NCI-H446 treated with DMSO at 0.1 percent for 48 hours (cell line): ENCODE measurements around the gene APOBEC4.
"Not testable (repeated sequence)": the region's sequence is repeated elsewhere in the genome, so short reads cannot be mapped to it uniquely, and the experiment has no call there.

Source experiments
- DNase-seq: peaks from one replicate; lab custom pipeline; 2025; lab: John Stamatoyannopoulos, UW

The APOBEC4 gene

DNA sequence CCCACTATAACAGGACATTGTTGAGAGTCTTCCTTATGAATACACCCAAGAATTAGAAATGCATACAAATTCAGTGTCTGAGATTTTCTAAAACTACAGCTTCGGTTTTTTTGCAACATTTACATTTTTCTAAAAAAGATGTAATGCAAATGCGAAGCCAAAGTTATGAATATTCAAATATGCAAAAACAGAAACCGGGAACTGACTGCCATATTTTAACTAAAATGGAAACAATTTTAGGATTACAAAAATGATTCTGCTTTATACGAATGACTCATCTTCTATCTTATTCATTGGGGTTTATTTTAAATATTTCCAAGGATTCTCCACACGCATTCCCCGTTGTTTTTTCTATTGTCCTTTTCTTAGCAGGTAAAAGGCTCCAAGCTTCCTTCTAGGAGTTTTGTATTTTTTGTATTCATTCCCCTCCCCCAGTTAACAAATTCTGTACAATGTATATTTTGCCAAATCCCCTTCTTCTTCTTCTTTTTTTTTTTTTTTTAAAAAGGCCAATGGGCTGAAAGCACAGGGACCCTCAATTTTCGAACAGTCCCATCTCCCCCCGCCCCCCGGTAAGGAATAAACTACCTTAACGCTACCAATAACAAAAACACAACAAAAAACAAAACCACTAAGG is 18.6 kb downstream of the APOBEC4 start:
- DNase-seq = no peak

DNA sequence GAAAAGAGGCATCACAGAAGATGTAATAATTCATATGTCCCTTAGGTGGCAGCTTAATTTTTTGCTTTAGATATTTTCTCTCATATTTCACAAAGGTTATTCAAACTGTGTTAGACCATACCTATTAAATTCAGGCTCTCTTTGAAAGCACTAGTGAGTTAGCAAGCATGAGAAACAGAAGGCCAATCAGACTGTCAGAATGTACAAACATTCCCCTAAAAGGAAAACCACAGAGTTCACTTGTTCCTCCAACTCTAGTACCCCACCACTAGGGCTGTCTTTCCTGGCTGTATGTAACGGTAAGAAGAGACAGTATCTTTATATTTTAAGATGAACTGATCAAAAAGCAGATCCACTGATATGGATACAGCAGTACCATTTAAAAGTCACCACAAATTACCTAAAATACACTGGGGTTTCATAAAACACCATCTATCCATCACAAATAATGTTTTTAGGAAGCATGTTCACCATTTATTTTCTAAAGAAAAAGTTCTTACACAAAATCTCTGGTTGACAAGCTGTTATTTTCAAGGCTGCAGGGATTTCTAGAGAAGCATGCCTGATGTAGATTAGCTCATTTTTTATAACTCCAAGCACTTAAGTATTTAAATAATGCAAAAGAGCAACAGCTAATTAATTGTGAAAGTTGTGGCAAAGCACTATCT is 19.3 kb downstream of the APOBEC4 start:
- DNase-seq = peak; percentile 79

DNA sequence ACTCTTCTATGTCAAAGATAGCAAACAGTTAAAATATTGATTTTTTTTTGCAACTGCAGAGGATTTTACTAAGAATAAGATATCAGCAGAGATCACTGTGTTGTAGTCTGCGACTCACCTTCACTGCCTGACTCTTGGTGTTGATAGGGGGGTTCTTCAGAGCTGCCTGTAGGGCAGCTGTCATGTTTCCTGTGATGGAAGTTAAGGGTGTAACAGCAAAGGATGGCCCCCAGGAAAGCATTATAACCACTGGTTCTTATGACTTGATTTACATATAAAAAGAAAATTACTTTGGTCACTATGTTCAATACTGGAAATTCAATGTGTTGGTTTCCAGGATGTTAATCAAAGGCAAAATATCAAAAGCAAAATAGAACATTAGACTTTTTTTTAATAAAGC is 20.2 kb downstream of the APOBEC4 start:
- DNase-seq = no peak

DNA sequence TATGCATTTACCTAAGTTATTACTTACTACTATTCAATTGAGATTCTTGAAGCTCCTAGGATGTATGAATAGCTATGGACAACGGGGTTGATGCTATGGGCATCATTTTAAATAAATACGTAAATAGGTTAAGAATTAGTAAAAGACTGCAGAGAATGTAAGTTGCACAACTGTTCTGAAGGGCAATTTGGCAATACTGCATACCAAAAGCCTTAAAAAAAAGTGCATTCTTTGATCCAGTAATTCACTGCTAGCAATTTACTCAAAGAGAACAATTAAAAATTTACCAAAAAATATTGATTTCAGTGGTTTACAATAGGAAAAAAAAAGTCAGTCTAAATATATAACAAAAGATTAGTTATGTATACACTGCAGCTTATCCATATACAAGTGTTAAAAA is 21.0 kb downstream of the APOBEC4 start:
- no peak for DNase-seq

DNA sequence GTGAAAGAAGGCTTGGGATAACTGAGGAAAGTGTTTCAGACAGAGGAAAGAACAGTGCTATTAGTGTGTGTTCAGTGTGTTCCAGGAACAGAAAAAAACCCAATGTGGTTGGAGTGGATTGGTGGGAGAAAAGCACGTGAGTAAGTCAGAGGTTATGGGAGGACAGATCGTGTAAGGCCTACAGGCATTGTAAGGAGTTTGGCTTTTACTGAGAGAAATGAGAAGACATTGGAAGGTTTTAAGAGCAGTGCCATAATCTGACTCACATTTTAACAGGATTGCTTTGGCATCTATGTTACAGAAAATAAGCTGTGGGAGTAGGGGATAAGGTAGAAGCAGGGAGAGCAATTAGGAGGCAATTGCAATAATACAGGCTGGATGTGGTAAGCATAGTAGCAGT is 22.4 kb downstream of the APOBEC4 start:
- DNase-seq = no peak

DNA sequence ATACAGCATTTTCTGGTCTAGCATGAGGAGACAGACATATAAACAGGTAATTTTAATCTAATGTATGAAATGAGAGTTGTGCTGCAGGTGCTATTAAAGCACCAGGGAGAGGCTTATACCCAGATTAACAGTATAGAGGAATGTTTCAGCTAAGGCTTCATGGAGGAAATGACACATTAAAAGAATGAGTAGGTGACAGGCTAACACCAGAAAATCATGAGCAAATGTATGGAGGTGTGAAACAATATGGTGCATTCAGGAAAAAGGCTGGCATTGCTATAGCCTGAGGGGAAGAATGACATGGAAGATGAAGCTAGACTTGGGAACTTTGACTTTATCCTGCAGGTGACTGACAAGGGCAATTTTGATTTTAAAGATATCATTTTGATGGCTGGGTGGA is 24.6 kb downstream of the APOBEC4 start:
- DNase-seq = no peak

DNA sequence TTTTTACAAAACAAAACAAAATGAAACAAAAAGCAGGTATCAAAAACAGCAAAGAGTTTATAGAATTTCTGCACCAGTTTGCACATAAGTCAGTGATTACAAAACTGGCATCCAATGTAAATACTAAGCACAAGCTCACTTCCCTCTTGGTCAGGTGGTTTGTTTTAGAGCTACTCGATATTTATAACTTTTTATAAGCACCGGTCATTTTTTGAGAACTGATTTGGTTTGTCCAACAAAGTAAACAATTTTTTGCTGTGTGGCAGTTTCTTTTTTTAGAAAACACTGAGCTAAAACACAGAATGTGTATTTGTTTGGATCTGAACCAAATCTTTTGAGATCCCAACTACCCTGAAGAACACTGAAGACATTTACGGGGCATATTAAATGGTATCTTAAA is 26.9 kb downstream of the APOBEC4 start:
- not testable (repeated sequence) for DNase-seq

DNA sequence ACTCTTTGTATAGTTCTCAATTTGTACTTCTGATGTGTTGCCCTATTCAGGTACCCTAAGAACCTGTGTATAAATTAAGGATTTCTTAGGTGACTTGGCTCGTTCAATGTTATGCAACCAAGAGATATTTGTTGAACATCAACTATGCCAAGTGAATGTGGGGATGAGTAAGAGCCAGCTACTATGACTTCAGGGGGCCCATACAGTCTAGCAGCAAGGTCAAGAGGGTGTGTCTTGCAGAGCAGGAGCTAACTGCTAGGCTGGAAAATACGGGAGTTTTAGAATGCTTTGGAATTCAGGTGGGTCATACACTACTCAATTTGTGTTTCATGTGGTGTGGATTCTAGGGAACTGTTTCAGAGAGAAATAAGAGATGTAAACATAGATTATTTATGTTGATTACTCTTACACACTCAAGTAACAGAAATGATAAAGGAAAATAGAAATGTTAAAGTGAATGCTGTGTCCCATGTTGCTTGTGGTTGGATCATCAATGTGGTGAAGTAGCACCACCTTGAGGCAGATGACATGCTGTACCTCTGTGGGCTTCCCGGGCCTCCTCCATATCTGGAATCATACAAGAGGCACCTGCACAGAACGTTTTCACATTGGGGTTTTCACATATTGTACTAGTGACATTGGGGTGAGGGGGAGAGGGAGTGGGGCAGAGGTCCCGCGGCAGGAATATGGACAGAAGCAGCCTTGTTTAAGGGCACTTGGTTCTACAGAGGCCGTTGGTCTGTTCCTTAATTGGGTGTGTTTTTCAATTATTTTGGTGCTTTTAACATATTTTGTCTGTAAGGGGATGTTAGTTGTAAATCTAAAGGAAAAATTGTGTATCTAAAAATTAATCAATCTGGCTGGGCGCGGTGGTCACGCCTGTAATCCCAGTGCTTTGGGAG is 30.0 kb downstream of the APOBEC4 start:
- peak; percentile 52 for DNase-seq

DNA sequence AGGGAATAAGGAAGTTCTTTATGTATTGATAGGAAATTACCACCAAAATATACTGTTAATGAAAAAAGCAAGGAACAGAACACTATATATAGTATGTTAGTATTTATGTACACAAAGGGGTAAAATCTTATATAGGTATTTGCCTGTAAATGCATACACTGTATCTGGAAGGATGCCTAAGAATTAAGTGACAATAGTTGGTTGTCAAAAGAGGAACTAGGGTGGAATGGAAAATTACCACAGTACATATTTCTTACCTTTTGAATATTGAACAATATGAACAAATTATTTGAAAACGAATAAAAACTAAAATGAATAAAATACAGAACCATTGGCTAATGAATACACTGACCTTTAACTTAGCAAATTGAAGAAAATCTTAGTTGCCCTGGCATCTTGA is 31.1 kb downstream of the APOBEC4 start:
- DNase-seq = no peak

DNA sequence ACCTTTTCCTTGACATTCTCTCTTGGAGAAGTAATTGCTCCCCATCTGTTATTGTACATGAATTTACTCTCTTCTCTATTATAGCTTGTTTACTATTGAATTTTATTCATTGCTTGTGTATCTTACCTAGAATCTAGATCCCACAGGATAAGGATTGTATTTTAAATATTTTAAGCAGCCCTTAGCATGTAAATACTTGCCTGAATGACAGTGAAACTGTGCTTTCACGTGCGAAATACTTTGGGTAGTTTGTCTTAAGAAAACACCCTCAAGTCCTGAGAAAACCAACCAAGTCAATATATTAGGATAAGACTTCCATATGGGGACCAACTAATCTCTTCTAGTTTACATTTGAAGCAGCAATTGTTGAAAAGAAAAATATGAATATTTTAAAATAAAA is 32.8 kb downstream of the APOBEC4 start:
- DNase-seq = no peak

DNA sequence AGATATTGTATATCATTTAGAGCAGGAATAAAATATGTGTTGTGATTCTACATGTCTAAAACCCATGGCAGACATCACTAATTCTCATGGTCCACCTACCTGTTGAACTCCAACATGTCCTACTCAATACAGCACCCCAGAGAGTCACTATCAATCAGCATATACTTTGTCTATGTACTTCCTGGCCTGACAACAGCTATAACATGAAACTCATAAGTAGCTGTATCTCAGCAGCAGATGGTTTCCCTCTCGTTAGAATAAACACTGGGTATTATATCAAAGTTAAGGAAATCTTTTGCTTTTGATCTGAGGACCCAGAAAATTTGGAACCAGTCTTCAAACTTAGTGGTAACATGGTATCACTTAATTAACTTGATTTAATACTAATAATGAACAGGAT is 33.3 kb downstream of the APOBEC4 start:
- DNase-seq = no peak

DNA sequence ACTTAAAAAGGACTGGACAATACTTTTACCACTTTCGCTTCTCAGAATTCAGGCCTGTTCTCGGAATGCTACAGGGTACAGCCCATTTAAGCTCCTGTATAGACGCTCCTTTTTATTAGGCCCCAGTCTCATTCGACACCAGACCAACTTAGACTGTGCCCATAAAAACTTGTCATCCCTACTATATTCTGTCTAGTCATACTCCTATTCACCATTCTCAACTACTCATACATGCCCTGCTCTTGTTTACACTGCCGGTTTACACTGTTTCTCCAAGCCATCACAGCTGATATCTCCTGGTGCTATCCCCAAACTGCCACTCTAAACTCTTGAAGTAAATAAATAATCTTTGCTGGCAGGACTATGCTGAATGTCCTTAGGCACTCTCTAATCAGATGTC is 34.9 kb downstream of the APOBEC4 start:
- not testable (repeated sequence) for DNase-seq

DNA sequence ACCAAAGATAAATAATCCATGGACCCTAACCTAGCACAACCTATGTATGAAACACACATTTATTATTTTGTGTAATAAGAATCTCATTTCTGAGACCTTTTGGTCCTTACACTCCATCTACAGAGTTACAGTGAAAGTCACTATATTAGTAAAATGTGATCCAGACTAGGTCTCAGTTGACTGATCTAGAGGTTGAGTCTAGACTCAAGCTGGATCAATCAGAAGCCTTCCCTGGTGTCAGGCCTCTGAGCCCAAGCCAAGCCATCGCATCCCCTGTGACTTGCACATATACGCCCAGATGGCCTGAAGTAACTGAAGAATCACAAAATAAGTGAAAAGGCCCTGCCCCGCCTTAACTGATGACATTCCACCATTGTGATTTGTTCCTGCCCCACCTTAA is 40.1 kb downstream of the APOBEC4 start:
- not testable (repeated sequence) for DNase-seq

DNA sequence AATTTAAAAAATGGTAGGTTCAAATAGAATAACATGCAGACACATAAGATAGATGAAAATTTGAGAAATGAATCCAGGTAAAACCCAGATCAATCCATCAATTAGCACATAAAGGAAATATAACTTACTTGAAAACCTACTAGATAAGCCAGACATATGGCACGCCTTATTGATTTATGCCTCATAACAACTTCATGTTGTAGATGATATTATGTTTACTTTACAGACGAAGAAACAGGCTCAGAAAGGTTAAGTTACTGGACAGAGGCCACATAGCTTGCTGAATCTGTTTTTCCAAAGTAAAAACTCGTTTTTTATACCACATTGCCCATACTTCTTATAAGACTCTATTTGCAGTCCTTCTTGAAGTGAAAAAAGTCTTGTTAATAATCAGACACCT is 40.7 kb downstream of the APOBEC4 start:
- no peak for DNase-seq

DNA sequence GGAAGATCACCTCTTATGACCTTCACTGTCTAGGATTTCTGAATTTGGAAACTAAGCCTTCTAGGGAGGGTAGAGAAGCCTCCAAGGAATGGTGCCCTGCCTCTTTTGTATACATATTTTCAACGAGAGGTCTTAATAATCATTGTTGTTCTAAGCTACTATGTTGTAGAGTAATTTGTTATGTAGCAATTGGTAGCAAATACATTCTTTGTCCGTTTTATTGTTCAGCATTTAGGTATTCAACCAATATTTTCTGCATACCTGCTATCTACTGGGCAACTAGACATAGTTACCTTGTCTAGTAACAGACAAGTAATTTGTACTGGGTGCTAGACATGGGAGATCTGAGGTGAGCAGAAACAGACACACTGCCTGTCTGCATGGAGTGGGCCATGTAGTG is 42.1 kb downstream of the APOBEC4 start:
- no peak for DNase-seq

DNA sequence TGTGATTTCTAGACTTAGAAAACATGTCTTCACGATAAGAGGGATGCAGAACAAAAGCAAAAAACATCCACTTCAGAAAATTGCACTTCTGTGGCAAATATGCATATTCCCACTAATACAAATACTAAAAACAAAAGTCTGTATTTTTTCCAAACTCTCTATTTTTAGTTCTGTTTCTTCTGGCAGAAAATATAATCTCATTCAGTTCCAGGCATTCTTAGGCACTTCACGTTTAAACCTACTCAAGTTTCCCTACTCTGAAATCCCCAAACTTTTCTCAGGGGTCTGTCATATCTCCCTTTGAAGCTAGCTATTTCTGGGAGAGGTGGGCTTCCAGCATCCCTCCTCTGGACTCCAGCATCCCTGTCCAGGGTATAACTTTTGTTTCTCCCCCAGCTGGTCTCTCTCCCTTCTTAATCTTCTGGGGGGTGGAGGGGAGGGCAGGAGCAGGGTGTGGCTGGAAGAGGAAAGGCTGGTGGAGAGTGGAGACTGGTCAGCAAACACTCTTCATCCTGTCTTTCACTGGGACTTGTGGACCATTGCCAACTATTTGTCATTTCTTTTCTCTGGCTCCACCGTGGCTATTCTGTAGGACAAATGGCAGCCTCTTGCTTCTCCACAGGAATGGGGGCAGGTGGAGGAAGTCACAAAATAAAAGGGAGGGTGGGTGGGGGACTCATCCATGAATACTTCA is 43.2 kb downstream of the APOBEC4 start:
- no peak for DNase-seq

DNA sequence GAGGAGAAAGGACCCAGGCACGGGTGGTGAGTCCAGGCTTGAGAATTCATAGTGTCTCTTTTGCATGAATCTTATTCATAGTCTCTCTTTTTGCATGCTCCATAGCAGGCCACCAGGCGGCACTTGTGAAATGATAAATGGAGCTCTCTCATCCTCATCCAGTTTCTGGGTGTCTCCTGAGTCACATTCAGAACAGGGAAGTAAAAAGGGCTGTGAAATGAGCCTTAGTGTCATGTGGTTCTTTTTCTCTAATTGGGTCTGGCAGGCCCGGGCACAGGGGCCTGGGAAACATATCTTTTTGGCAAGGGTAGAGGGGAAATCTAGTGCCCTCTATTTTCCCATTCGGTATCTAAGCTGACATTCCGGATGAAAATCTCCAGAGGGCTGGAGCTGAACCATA is 43.8 kb downstream of the APOBEC4 start:
- peak; percentile 68 for DNase-seq

DNA sequence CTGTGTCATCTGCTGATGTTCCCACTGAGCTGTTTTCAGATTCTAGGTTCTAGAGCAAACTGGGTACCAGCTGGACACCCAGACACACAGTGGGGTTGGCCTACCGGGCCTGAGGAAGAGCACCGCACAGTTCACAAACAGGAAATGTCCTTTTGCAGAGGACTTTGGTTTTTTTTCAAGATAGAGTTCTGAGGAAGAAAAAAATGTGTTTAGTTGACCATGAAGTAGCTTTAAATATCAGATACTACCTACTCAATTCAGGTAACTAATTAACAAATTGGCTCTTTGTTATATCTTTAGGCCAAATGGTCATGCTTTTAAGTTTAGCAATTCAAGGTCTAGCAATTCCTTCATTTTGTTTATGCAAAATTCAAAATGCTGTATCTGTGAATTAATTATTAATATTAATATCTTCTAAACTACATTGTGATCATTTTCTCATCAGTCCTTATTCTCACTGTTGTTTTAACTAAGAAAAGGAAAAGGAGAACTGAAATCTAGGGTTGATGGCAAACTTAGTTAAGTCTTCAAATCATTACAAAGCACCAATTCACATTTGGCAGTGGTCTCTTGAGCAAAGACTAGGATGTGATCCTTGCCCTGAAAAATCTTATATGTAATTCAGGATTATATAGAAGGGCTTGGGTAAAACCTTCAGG is 45.7 kb downstream of the APOBEC4 start:
- no peak for DNase-seq

DNA sequence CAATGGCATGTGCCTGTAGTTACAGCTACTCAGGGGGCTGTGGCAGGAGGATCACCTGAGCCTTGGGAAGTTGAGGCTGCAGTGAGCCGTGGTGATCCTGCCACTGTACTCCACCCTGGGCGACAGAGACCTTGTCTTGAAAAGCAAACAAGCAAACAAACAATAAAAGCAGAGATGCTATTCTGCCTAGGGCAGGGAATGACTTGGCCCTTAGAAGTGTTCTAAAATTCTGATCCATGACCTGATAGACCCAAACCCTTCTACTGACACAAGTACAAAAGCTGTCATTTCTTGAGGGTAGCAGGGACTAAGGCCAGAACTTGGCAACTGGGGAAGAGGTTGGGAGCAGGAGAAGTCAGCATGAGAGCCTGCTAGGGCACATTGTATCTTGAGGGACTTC is 47.2 kb downstream of the APOBEC4 start:
- no peak for DNase-seq

DNA sequence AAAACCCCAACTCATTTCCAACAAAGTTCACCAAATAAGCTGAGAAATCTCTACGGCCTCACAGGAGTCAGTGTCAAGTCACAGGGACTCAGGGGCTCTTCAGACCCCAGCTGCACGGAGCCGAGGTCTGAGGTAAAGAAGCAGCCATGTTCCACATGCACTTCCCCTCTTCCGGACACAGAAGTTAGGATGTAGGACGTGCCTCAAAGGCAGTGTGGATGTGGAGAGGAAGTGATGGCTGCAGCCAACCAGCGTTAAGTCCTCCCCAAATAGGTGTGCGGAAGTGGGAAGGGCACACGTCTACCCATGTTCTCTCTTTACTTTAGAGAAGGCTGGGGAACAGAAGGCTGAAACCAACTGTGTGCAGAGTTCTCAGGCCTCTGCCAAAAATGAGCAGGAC is 48.3 kb downstream of the APOBEC4 start:
- DNase-seq = no peak

DNA sequence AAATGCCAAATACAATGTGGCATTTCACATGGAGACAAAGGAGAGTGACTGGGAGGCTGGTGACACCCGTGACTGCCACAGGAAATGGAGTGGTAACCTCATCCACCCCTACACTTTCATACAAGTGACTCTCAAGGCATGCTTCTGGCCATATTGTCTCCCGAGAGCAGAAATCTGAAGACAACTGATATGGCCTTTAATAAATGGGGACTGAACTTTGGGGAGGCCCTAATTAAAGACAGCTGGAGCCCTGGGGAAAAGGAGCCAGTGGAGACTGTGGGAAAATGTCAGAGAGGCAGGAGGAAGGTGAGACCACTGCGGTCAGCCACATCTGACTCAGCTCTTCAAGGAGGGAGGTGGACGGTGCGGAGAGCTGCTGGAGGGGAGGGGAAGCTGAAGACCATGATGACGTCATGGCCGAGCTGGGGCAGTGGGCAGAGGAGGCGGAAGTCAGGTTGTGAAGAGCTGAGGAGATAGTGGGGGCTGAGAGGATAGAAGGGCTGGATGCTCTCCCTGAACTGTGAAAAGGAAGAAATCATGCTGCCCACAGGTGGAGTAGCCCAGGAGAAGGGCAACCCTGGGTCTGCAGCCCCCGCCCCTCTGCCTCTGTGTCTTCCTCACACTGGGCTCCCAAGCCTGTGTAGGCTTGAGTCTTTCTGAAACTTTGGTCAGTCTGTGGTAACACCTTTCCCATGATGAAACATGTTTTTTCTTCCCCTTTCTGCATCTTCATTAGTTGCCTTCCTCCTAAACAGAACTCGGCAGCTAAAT is 48.9 kb downstream of the APOBEC4 start:
- DNase-seq = no peak
